ENCODE measurements around the gene ADRA2C. TPM values are rescaled to one million over a fixed set of nuclear protein-coding genes. Genes with fewer than 3 reads are reported as not detected.

ADRA2C gene
- polyA plus RNA-seq, 1 donor from 2014 or later, result 3.0 TPM

DNA sequence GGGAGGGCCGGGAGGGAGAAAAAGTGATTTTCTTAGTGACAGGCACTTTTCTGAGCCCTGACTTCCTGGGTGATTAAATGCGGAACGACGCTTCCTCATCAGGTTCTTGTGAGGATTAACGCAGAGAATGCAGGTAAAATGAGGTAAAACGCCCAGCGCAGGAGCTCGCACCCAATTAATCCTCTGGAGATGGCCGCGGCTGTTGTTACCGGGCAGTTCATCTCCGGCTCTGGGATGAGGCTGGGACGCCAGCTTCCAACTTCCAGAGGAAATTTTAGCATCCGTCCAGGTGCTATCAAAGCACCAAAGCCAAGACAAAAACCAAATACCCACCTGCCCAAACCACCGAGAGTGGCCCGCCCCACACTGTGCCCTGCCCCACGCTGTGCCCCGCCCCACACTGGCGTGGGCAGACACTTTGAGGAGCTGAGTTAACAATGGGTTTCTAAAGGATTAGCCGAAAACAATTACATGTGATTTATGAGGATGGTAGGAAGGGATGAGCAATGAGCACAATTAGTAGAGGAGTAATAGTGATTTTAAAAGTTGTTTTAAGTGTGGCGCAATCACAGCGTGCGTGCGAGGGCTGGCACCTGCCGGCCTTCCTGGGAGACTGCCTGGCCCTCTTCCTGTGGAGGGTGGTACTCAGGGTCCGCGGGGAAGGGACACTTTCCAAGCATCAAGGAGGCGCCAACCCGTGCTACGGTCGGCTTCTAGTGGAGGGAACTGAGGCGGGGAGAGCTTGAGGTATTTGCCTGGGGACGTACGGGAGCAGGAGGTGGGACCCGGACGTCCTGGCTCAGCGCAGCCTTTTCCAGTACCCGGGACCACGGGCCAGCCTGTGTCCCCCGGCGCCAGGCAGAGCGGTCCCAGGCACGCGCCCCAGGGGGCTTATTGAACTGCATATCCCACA, 41.6 kb upstream of the ADRA2C start:
- no peaks in the 10 kb centered on the region for H3K36me3 ChIP-seq (ENCODE audit: insufficient read depth, low read length)
- no peaks in the 10 kb centered on the region for H4K20me1 ChIP-seq (ENCODE audit: insufficient read depth)
- no peak overlapping the region for H2AFZ ChIP-seq (ENCODE audit: low read depth, low read length)
- no peaks in the 10 kb centered on the region for H3F3A ChIP-seq (ENCODE audit: insufficient read depth, low read length, poor library complexity, severe bottlenecking)
- H3K79me2 ChIP-seq (replicated peaks; ENCODE audit: insufficient read depth, low read length), result no peaks in the 10 kb centered on the region
- H3K4me3 ChIP-seq (ENCODE audit: low read length), result no peak overlapping the region
- no peaks in the 10 kb centered on the region for H3K9me2 ChIP-seq (ENCODE audit: insufficient read depth, low read length)
- no peak for TF ChIP-seq EZH2 (IDR thresholded peaks at IDR 0.05; ENCODE audit: borderline replicate concordance, insufficient read depth, low read length, poor library complexity, severe bottlenecking)
- no peak for TF ChIP-seq MXI1 (conservative IDR thresholded peaks at IDR 0.05; ENCODE audit: poor library complexity, severe bottlenecking)
- TF ChIP-seq, protein P1, sequence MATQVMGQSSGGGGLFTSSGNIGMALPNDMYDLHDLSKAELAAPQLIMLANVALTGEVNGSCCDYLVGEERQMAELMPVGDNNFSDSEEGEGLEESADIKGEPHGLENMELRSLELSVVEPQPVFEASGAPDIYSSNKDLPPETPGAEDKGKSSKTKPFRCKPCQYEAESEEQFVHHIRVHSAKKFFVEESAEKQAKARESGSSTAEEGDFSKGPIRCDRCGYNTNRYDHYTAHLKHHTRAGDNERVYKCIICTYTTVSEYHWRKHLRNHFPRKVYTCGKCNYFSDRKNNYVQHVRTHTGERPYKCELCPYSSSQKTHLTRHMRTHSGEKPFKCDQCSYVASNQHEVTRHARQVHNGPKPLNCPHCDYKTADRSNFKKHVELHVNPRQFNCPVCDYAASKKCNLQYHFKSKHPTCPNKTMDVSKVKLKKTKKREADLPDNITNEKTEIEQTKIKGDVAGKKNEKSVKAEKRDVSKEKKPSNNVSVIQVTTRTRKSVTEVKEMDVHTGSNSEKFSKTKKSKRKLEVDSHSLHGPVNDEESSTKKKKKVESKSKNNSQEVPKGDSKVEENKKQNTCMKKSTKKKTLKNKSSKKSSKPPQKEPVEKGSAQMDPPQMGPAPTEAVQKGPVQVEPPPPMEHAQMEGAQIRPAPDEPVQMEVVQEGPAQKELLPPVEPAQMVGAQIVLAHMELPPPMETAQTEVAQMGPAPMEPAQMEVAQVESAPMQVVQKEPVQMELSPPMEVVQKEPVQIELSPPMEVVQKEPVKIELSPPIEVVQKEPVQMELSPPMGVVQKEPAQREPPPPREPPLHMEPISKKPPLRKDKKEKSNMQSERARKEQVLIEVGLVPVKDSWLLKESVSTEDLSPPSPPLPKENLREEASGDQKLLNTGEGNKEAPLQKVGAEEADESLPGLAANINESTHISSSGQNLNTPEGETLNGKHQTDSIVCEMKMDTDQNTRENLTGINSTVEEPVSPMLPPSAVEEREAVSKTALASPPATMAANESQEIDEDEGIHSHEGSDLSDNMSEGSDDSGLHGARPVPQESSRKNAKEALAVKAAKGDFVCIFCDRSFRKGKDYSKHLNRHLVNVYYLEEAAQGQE (IDR thresholded peaks at IDR 0.05; ENCODE audit: borderline replicate concordance), result no peak
- TF ChIP-seq, protein P2, sequence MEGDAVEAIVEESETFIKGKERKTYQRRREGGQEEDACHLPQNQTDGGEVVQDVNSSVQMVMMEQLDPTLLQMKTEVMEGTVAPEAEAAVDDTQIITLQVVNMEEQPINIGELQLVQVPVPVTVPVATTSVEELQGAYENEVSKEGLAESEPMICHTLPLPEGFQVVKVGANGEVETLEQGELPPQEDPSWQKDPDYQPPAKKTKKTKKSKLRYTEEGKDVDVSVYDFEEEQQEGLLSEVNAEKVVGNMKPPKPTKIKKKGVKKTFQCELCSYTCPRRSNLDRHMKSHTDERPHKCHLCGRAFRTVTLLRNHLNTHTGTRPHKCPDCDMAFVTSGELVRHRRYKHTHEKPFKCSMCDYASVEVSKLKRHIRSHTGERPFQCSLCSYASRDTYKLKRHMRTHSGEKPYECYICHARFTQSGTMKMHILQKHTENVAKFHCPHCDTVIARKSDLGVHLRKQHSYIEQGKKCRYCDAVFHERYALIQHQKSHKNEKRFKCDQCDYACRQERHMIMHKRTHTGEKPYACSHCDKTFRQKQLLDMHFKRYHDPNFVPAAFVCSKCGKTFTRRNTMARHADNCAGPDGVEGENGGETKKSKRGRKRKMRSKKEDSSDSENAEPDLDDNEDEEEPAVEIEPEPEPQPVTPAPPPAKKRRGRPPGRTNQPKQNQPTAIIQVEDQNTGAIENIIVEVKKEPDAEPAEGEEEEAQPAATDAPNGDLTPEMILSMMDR (IDR thresholded peaks at IDR 0.05; ENCODE audit: poor library complexity, severe bottlenecking), result no peak
- TF ChIP-seq TAF1 (IDR thresholded peaks at IDR 0.05; ENCODE audit: low read depth), result no peak
- TF ChIP-seq EP300 (conservative IDR thresholded peaks at IDR 0.05; ENCODE audit: poor library complexity, severe bottlenecking), result no peak
- TF ChIP-seq SMC3 (conservative IDR thresholded peaks at IDR 0.05; ENCODE audit: poor library complexity), result no peak
- H3K27ac ChIP-seq (ENCODE audit: low read length), result no peak overlapping the region
- no peak overlapping the region for H3K9ac ChIP-seq (ENCODE audit: low read length)
- H3K27me3 ChIP-seq (ENCODE audit: insufficient read depth, low read depth, low read length), result peaks cover 32% of the 10 kb centered on the region
- no peak overlapping the region for H3K4me2 ChIP-seq (ENCODE audit: low read length)
- no peaks in the 10 kb centered on the region for H3K9me3 ChIP-seq (ENCODE audit: low read length)

DNA sequence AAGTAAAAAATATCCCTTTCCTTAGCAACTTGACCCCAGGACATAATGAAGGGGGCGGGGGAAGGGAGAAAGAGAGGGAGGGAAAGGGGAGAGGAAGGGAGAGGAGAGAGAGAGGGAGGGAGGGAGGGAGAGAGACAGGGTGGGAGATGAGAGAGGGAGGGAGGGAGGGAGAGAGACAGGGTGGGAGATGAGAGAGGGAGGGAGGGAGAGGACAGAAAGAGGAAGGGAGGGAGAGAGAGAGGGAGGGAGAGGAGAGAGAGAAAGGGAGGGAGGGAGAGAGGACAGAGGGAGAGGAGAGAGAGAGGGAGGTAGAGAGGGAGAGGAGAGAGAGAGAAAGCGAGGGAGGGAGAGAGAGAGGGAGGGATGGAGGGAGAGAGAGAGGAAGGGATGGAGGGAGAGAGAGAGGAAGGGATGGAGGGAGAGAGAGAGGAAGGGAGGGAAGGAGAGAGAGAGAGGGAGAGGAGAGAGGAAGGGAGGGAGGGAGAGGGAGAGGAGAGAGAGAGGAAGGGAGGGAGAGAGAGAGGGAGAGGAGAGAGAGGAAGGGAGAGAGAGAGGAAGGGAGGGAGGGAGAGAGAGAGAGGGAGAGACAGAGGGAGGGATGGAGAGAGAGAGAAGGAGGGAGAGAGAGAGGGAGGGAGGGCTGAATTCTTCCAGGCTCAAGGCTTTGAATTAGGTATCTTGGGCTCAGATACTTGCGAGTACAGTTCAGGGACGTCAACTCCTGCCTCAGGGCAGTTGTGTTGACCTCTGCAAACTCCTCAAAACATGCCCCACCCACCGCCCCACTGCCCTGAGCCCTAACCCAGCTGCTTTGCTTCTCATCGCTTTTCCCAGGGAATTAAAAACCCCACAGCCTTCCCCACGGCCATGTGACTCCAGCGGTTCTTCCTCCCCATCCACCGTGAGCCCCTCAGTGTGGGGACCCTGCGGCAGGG, 40.0 kb upstream of the ADRA2C start:
- Histone ChIP-seq H3K27ac (ENCODE audit: low read length) (no peak overlapping the region), H3K4me3 (ENCODE audit: low read length) (no peak overlapping the region), H3K79me2 (replicated peaks; ENCODE audit: insufficient read depth, low read length) (no peaks in the 10 kb centered on the region), H4K20me1 (ENCODE audit: insufficient read depth) (no peaks in the 10 kb centered on the region), H3K9me2 (ENCODE audit: insufficient read depth, low read length) (no peaks in the 10 kb centered on the region), H3K27me3 (ENCODE audit: insufficient read depth, low read depth, low read length) (peaks cover 32% of the 10 kb centered on the region), H3K36me3 (ENCODE audit: insufficient read depth, low read length) (no peaks in the 10 kb centered on the region), H2AFZ (ENCODE audit: low read depth, low read length) (no peak overlapping the region), H3F3A (ENCODE audit: insufficient read depth, low read length, poor library complexity, severe bottlenecking) (no peaks in the 10 kb centered on the region), H3K4me2 (ENCODE audit: low read length) (no peak overlapping the region), H3K9ac (ENCODE audit: low read length) (no peak overlapping the region), H3K9me3 (ENCODE audit: low read length) (no peaks in the 10 kb centered on the region)
- no peak for TF ChIP-seq POLR2AphosphoS5 (IDR thresholded peaks at IDR 0.05)
- no peak for TF ChIP-seq RAD21 (conservative IDR thresholded peaks at IDR 0.05)
- no peak for TF ChIP-seq TAF1 (IDR thresholded peaks at IDR 0.05; ENCODE audit: low read depth)
- no peak for TF ChIP-seq SMC3 (conservative IDR thresholded peaks at IDR 0.05; ENCODE audit: poor library complexity)
- no peak for TF ChIP-seq MXI1 (conservative IDR thresholded peaks at IDR 0.05; ENCODE audit: poor library complexity, severe bottlenecking)
- no peak for TF ChIP-seq EP300 (conservative IDR thresholded peaks at IDR 0.05; ENCODE audit: poor library complexity, severe bottlenecking)
- TF ChIP-seq, protein P1 (IDR thresholded peaks at IDR 0.05; ENCODE audit: borderline replicate concordance), result no peak
- TF ChIP-seq, protein P2 (IDR thresholded peaks at IDR 0.05; ENCODE audit: poor library complexity, severe bottlenecking), result no peak
- no peak for TF ChIP-seq EZH2 (IDR thresholded peaks at IDR 0.05; ENCODE audit: borderline replicate concordance, insufficient read depth, low read length, poor library complexity, severe bottlenecking)

All from neural cell (in vitro differentiated cells).